T-helper 9 cell (primary cell): ENCODE measurements around the gene SERINC5.
"Not testable (repeated sequence)": the region's sequence is repeated elsewhere in the genome, so short reads cannot be mapped to it uniquely, and the experiment has no call there.

Source experiments
- DNase-seq: peaks from one replicate; pipeline ENCODE4 v3.0.0-alpha.2; 2020

SERINC5 gene

DNA sequence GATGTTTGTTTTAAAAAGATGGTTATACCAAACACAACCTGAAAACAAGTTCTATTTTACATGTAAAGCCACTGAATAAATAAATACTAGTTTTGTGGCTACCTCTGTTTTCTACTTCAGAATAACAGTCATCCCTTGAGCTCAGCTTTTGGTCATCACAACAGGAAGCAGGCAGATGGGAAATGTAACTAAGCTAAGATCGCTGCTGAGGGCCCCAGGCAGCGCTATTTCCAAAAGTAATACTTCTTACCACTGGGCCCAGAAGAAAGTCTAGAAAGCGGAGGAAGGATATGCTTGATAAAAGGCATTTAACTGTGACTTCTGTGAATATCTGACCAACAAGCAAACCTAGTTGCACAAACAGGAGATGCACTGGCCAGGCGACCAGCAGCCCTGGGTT lies 61.4 kb downstream of the SERINC5 start:
- DNase-seq: no peak

- no peak for DNase-seq
Observed at GRCh38 chr5:80193401-80193800, 62.4 kb downstream of the SERINC5 start.

DNA sequence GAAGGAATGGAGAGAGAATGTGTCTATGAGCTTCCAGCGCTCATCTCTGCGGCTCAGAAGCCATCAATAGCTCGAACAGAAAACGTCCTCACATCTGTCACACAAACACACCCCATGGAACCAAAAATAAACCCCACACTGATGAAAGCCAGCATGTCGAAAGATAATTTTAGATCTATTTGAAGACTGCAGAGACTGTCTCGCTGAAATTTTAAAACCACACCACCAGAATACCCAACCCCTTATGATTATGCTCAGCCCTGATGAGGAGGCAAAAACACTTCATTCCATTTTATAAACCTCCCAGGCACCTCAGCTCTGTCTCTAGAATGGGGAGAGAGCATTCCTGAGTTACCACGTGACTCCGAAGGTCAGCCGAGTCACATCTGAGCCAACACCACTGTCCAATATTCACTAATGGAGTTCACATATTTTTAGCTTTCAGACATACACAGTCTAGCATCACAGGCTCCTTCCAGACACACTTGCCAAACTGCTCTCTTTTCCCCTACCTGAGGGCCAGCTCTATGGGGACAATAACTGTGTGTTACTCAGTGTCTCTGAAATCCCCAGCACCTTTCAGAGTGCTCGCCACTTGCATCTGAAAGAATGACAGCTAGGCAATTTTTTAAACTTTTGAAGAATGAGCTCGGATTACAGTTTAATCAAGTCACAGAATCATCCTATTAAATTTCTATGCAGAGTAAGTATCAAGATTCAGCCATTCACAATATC lies 63.2 kb downstream of the SERINC5 start:
- no peak for DNase-seq

- DNase-seq: peak; percentile 26
Observed at GRCh38 chr5:80191991-80192398, 63.9 kb downstream of the SERINC5 start.

- DNase-seq: no peak
Observed at GRCh38 chr5:80191397-80191796, 64.5 kb downstream of the SERINC5 start.

GRCh38 chr5:80190960-80191359 lies 64.9 kb downstream of the SERINC5 start:
- DNase-seq: no peak

- no peak for DNase-seq
Observed at GRCh38 chr5:80189701-80190100, 66.1 kb downstream of the SERINC5 start.

DNA sequence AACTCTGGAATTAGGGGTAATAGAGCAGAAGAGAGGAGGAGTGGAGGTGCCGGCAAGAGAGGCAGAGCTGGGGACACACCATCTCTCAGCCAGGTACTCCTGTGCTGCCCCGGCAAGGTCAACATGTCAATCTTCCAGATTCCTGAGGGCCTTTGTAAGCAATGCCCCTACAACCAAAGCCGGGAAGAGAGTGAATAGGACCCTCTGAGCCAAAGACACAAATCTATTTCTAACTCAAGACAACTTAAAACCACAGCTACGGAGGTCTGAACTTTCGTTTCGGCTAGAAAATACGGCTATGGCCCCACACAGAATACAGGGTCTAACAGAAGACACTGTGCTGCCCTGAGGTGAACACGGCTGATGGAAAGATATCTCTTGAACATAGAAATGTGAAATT lies 66.6 kb downstream of the SERINC5 start:
- no peak for DNase-seq

- no peak for DNase-seq
Observed at GRCh38 chr5:80187421-80188090, 68.3 kb downstream of the SERINC5 start.

DNA sequence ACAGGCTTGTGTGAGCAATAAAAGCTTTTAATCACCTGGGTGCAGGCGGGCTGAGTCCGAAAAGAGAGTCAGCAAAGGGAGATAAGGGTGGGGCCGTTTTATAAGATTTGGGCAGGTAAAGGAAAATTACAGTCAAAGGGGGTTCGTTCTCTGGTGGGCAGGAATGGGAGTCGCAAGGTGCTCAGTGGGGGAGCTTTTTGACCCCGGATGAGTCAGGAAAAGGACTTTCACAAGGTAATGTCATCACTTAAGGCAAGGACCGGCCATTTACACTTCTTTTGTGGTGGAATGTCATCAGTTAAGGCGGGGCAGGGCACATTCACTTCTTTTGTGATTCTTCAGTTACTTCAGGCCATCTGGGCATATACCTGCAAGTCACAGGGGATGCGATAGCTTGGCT lies 70.3 kb downstream of the SERINC5 start:
- not testable (repeated sequence) for DNase-seq

DNA sequence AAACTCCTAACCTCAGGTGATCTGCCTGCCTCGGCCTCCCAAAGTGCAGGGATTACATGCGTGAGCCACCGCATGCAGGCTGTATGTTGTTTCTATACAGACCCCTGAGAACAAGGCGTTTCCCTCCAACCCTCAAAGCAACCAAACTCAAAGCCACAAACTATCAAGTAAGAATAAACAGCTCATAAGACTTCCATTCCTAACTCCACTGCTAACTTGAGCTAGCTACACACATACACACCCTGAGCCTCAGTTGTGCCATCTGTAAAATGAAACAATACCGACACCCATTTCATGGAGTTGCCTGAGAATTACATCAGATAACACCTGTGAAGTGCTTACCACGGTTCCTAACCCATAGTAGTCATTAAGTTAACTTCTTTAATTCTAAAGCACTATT lies 70.8 kb downstream of the SERINC5 start:
- no peak for DNase-seq

- no peak for DNase-seq
Observed at GRCh38 chr5:80184235-80185023, 71.4 kb downstream of the SERINC5 start.

GRCh38 chr5:80183728-80184234 lies 72.1 kb downstream of the SERINC5 start:
- DNase-seq: not testable (repeated sequence)

- DNase-seq: no peak
Observed at GRCh38 chr5:80182809-80183580, 72.9 kb downstream of the SERINC5 start.

DNA sequence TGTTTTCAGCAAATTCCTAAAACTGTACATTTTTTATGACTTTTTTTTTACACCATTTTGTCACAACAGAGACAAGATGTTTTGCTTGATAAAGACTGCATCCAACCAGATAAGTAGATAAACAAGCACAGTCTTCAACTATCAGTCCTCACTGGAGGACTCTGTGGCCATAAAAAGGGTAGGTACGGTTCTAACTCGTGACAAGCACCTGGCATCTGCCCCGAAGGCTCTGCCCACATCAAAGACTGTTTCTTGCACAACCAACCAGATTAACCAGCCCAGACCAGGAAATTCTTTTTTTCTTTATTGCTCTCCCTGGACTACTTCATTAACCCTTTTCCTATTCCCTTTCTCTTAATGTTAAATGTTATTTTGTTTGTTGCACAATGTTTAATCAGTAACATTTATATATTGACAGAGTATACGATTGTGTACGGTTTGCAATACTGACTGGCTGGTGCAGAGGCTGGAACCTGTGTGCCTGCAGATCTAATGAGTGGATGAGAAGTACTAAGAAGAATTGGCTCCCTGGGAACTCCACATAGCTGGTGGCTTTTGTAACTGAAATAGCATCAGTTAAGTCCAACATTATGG lies 74.1 kb downstream of the SERINC5 start:
- DNase-seq: peak; percentile 44

DNA sequence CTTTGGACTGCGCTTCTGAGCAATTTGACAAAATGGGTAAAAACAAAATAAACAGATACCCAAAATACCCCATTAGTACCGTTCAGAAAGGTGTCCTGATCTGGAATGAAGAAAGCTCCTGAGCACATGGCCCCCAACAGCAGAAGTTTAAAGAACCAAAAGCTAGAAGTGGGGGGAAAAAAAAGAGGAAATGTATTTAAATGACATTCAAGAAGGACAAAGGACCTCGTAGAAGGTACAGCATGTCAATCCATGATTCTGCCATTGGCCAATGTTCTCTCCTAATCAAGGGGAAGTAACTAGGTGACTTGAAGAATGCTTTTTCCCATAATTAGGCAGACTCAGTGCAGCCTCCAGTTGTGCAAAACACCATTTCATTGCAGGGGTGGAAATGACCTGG lies 78.6 kb downstream of the SERINC5 start:
- no peak for DNase-seq

DNA sequence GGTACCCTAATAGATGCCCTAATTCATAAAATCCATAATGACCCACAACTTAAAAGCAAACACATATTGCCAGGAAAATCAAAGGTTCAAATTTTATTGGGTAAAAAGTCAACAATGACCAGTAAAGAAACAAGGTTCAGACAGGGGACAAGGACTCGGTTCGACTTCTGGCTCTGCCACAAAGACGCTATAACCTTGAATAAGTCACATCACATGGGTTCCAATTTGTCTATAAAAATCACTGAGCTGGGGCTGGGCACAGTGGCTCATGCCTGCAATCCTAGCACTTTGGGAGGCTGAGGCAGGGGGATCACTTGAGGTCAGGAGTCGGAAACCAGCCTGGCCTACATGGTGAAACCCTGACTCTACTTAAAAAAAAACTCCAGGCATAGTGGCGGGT lies 80.5 kb downstream of the SERINC5 start:
- no peak for DNase-seq

DNA sequence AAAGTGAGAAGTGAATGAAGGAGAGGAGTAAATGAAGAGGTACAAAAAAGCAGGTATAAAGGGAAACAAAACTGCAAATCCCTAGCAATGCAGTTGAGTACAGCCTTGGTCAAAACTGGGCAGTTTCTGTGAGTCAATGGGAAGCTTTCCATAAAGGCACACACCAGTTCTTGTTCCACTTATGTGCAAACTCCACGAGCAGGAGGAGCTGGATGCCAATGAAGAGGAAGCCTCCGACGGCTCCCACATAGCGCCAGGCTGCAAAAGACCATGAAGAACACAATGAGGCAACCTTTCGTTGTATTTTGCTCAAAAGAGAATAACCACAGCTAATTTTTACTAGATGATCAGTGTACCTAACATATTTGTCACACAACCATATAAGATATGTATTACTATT lies 81.1 kb downstream of the SERINC5 start:
- DNase-seq: no peak

DNA sequence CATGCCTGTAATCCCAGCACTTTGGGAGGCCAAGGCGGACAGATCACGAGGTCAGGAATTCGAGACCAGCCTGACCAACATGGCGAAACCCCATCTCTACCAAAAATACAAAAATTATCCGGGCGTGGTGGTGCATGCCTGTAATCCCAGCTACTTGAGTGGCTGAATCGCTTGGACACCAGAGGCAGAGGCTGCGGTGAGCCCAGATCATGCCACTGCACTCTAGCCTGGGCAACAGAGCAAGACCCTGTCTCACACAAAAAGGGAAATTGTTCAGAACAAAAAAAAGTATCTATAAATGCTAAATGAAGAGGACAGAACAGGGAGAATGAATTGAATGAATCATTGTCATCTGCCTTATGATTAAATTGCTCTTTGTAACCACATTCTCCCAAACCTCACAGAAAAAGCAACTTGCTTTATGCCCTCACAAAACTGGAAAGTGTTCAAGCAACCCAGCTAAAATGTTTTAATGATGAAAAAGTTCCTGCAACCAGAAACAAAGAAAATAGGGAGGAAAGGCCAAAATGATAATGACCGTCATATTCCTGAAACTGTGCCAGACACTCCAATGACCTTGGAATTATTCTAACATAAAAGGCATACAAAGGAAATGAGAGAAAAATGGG lies 83.7 kb downstream of the SERINC5 start:
- DNase-seq: no peak

DNA sequence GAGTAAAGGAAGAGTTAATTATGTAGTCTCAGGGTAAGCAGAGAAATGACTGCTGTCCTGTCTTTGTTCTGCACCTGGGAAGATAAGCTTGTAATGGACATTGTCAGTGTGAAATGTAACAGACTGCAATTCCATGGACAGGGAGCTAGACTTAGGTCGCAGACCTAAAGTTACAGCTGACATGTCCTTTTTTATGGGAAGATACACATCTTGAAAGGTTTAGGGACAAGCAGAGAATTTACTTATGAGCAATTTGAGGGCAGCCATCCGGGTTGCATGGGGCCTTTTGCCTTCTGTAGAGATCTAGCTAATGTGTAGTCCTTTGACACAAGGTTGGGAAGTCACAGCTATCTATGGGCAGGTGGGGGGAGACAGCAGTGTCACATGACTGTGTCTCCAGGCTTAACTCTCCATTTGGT lies 85.7 kb downstream of the SERINC5 start:
- DNase-seq: no peak

DNA sequence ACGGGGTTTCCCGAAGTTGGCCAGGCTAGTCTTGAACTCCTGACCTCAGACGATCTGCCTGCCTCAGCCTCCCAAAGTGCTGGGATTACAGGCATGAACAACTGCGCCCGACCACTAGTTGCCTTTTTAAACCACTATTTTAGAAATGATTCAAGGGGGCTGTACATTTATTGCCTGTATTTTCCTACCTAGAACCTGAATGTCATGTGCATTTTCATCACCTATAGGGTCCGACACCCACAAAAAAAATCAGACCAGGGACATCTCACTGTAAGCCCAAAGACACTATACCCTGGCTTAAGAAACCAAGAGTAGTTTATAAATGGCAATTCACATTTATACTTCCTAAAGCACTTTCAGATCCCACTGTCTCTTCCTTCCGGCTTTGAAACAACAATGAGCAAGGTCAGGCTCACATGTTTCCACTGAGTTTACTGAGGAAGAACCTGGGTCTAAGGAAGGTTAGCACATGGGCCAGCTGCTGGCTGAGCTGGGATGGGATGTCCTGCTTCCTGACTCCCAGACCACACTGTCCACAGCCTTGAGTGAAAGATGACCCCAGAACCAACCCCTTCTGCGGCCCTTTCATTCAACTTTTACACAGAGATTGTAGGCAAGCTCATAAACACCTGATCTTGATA lies 87.3 kb downstream of the SERINC5 start:
- no peak for DNase-seq
